ENCODE data around the gene RBM5.

Gene RBM5

GRCh38 chr3:50150863-50151686 is 62.4 kb downstream of the RBM5 start:
- TF ChIP-seq CTCF (IDR thresholded peaks at IDR 0.05; ENCODE audit: extremely low read depth, missing control alignments) = no peak
- no peak for DNase-seq (ENCODE audit: low spot score)

- DNase-seq (ENCODE audit: low spot score) = no peak
- TF ChIP-seq CTCF (IDR thresholded peaks at IDR 0.05; ENCODE audit: extremely low read depth, missing control alignments) = no peak
Measured at GRCh38 chr3:50151728-50152127, 63.0 kb downstream of the RBM5 start.

GRCh38 chr3:50153782-50154475 is 65.2 kb downstream of the RBM5 start:
- TF ChIP-seq CTCF (IDR thresholded peaks at IDR 0.05; ENCODE audit: extremely low read depth, missing control alignments) = no peak

GRCh38 chr3:50154476-50154839 is 65.7 kb downstream of the RBM5 start:
- peak; percentile 31 for TF ChIP-seq CTCF (IDR thresholded peaks at IDR 0.05; ENCODE audit: extremely low read depth, missing control alignments)
- no peak for DNase-seq (ENCODE audit: low spot score)

More at GRCh38 chr3:50153782-50154475, 65.2 kb downstream of the RBM5 start:
- DNase-seq (ENCODE audit: low spot score) = no peak

- DNase-seq (ENCODE audit: low spot score) = peak; percentile 97
- no peak for TF ChIP-seq CTCF (IDR thresholded peaks at IDR 0.05; ENCODE audit: extremely low read depth, missing control alignments)
Measured at GRCh38 chr3:50154840-50155490, 66.2 kb downstream of the RBM5 start, which contains the start of gene SEMA3F. SEMA3F (plus strand) TSS chr3:50155324; CDS start chr3:50159623, 4,299 bp downstream.

GRCh38 chr3:50155491-50155878 is 66.8 kb downstream of the RBM5 start:
- no peak for TF ChIP-seq CTCF (IDR thresholded peaks at IDR 0.05; ENCODE audit: extremely low read depth, missing control alignments)
- no peak for DNase-seq (ENCODE audit: low spot score)

- DNase-seq (ENCODE audit: low spot score) = no peak
- no peak for TF ChIP-seq CTCF (IDR thresholded peaks at IDR 0.05; ENCODE audit: extremely low read depth, missing control alignments)
Measured at GRCh38 chr3:50155891-50156290, 67.2 kb downstream of the RBM5 start.

Measured in GM20000 (cell line).